GM19463 (cell line): Measurements from ENCODE around the gene SCMH1.
"Not testable (repeated sequence)": the region's sequence is repeated elsewhere in the genome, so short reads cannot be mapped to it uniquely, and the experiment has no call there.

Experiments used
- ATAC-seq: cut with Tn5 transposase; IDR thresholded peaks from one replicate; pipeline ENCODE4 v1.9.1; 2021; ENCODE audit warnings: mild to moderate bottlenecking, moderate library complexity; ENCODE audit not compliant: unreplicated experiment

SCMH1 gene

GRCh38 chr1:41158147-41158875 lies 83.8 kb downstream of the SCMH1 start:
- no peak for ATAC-seq

GRCh38 chr1:41155105-41155504 lies 87.0 kb downstream of the SCMH1 start:
- no peak for ATAC-seq

GRCh38 chr1:41153750-41154274 lies 88.3 kb downstream of the SCMH1 start:
- ATAC-seq, result no peak

- ATAC-seq, result no peak
These were observed 89.5 kb downstream of the SCMH1 start for GRCh38 chr1:41152622-41153044.

- ATAC-seq, result no peak
These were observed 90.3 kb downstream of the SCMH1 start for GRCh38 chr1:41151846-41152245.

GRCh38 chr1:41149570-41149969 lies 92.5 kb downstream of the SCMH1 start:
- no peak for ATAC-seq

GRCh38 chr1:41144285-41144684 lies 97.8 kb downstream of the SCMH1 start:
- ATAC-seq, result no peak

GRCh38 chr1:41138549-41138948 lies 103.6 kb downstream of the SCMH1 start:
- no peak for ATAC-seq

GRCh38 chr1:41135196-41135947 lies 106.7 kb downstream of the SCMH1 start:
- ATAC-seq, result no peak

GRCh38 chr1:41134325-41134724 lies 107.8 kb downstream of the SCMH1 start:
- not testable (repeated sequence) for ATAC-seq

- no peak for ATAC-seq
These were observed 119.1 kb downstream of the SCMH1 start for GRCh38 chr1:41122851-41123518.

GRCh38 chr1:41122148-41122547 lies 120.0 kb downstream of the SCMH1 start:
- no peak for ATAC-seq

GRCh38 chr1:41118645-41119044 lies 123.5 kb downstream of the SCMH1 start:
- ATAC-seq, result no peak

- ATAC-seq, result not testable (repeated sequence)
These were observed 124.9 kb downstream of the SCMH1 start for GRCh38 chr1:41117241-41117640.

- ATAC-seq, result no peak
These were observed 131.4 kb downstream of the SCMH1 start for GRCh38 chr1:41110736-41111135.

- no peak for ATAC-seq
These were observed 131.8 kb downstream of the SCMH1 start for GRCh38 chr1:41110286-41110685.

GRCh38 chr1:41109310-41110197 lies 132.6 kb downstream of the SCMH1 start:
- ATAC-seq, result no peak

- ATAC-seq, result no peak
These were observed 133.3 kb downstream of the SCMH1 start for GRCh38 chr1:41108696-41109275.

- no peak for ATAC-seq
These were observed 138.3 kb downstream of the SCMH1 start for GRCh38 chr1:41103766-41104165.

- no peak for ATAC-seq
These were observed 139.5 kb downstream of the SCMH1 start for GRCh38 chr1:41102653-41103052.
